A673 (cell line): ENCODE data around the gene MYLK. TPM values are rescaled to one million over a fixed set of nuclear protein-coding genes. Genes with fewer than 3 reads are reported as not detected.

Experiments used
- BruUV-seq: library from RNA; stranded (reverse); fragments of 400-500 nt; replicated peaks from 2 replicates; lab custom pipeline; 2021; lab: Mats Ljungman, UMichigan
- CTCF ChIA-PET: fragments of 300-600 bp; sonication (Branson Sonifier 250); formaldehyde crosslinking; loops from one replicate; lab custom pipeline; 2022; ENCODE audit warnings: antibody characterized with exemption; lab: Charles Lee
- POLR2A ChIA-PET: fragments of 300-600 bp; sonication (Branson Sonifier 250); formaldehyde crosslinking; loops from one replicate; lab custom pipeline; 2022; ENCODE audit warnings: antibody characterized with exemption; ENCODE audit not compliant: low non-redundant PET; lab: Charles Lee
- DNase-seq: peaks from one replicate; pipeline ENCODE4 v3.0.0-alpha.2; 2015; ENCODE audit warnings: low spot score
- H3K27ac ChIP-seq: fragments of 200-600 bp; sonication (generic); 2 replicates; pipeline ENCODE4 v1.5.1; 2016; ENCODE audit warnings: mixed run types, low read depth, mild to moderate bottlenecking, mixed read lengths, antibody characterized with exemption, low read length; ENCODE audit not compliant: poor library complexity, severe bottlenecking
- H3K27me3 ChIP-seq: fragments of 200-600 bp; sonication (generic); replicated peaks from 2 replicates; pipeline ENCODE4 v1.6.1; 2017; ENCODE audit warnings: mixed run types, low read depth, mild to moderate bottlenecking, mixed read lengths, antibody characterized with exemption, low read length; ENCODE audit not compliant: insufficient read depth, poor library complexity
- H3K36me3 ChIP-seq: fragments of 200-600 bp; sonication (generic); 2 replicates; pipeline ENCODE4 v1.6.1; 2016; ENCODE audit warnings: mixed run types, mild to moderate bottlenecking, mixed read lengths, antibody characterized with exemption, low read length; ENCODE audit not compliant: insufficient read depth, poor library complexity, severe bottlenecking
- H3K4me1 ChIP-seq: fragments of 200-600 bp; sonication (generic); 2 replicates; pipeline ENCODE4 v1.6.1; 2017; ENCODE audit warnings: mixed run types, mild to moderate bottlenecking, mixed read lengths, antibody characterized with exemption, low read length; ENCODE audit not compliant: insufficient read depth, poor library complexity, severe bottlenecking
- H3K4me3 ChIP-seq: fragments of 200-600 bp; sonication (generic); 2 replicates; pipeline ENCODE4 v1.5.1; 2016; ENCODE audit warnings: low read depth, mixed run types, mild to moderate bottlenecking, mixed read lengths, low read length; ENCODE audit not compliant: poor library complexity, severe bottlenecking
- H3K9me3 ChIP-seq: fragments of 200-600 bp; sonication (generic); 2 replicates; pipeline ENCODE4 v1.6.1; 2016; ENCODE audit warnings: mixed run types, low read depth, mild to moderate bottlenecking, mixed read lengths, antibody characterized with exemption, low read length; ENCODE audit not compliant: poor library complexity, severe bottlenecking
- EZH2 ChIP-seq: fragments of 200-600 bp; sonication (generic); IDR thresholded peaks from 2 replicates; pipeline ENCODE4 v1.6.1; 2017; ENCODE audit warnings: borderline replicate concordance, low read depth, mild to moderate bottlenecking, mixed read lengths, antibody characterized with exemption, low read length; ENCODE audit not compliant: poor library complexity, severe bottlenecking
- intact Hi-C: fragments of 100-400 bp; cut with micrococcal nuclease; formaldehyde crosslinking; loops from one replicate; pipeline ENCODE4 v1.10.0; 2022; ENCODE audit not compliant: unreplicated experiment
- total RNA-seq: library from RNA; stranded (reverse); gene quantifications from 2 replicates; pipeline ENCODE4 v1.2.3, GENCODE V29; 2021
- TF ChIP-seq, protein P1 (sequence below): fragments of 300-800, 200-600 bp; sonication (generic); conservative IDR thresholded peaks from 2 replicates; pipeline ENCODE4 v1.5.1; 2017; ENCODE audit warnings: low read depth, mild to moderate bottlenecking, antibody characterized with exemption, low read length, moderate library complexity, mixed read lengths

The MYLK gene
- total RNA-seq, 1 experiment from 2014 or later, result 3.9 TPM

DNA sequence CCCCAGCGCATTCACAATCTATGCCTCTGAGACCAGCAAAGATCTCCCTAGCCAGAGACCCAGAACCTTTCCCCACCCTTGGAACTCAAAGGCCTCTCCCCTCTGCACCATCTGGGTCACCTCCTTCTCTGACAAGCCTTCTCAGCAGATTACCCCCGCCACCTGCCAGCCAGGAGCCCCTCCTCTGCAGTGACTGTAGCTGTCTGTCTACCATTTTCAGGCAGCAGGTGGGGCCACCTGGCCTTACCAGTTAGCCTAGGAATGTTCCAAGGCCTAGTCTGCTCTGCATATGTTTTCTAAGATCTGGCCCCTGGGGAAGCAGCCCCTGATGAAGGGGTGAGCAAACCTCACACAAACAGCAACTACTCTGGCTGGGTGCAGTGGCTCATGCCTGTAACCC lies 2.4 kb downstream of the MYLK start:
- POLR2A ChIA-PET, result no interaction called here
- DNase-seq, result no peak

DNA sequence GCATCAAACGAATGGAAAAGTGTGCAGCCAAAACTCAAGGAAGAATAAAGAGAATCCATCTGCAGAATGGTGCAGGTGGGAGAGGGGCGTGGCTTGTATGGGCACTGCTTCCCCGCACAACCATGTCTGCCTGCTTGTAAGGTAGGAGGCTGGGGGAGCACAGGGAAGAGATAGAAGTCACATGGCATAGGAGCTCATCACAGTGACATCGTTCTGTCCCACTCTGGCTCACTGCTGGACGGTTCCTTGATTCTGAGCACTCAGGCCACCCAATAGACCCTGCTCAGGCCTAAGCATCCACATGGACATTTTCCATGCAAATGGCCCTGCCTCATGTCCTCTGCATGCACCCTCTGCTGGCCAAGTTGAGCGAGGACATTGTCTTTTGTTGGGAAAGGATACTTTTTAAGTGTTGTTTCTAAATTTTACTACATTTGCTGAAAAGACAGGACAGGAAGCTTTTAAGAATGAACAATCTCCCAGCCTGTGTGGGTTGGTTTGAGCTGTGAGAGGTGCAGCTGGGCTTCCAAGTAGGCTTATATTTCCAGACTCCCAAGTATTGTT lies 3.1 kb downstream of the MYLK start:
- Histone ChIP-seq H3K9me3 (no peaks in the 10 kb centered on the region), H3K4me1 (no peaks in the 10 kb centered on the region), H3K27me3 (peaks cover 21% of the 10 kb centered on the region), H3K36me3 (no peaks in the 10 kb centered on the region), H3K4me3 (no peak overlapping the region), H3K27ac (no peak overlapping the region)
- no peak for TF ChIP-seq EZH2
- TF ChIP-seq, protein P1, sequence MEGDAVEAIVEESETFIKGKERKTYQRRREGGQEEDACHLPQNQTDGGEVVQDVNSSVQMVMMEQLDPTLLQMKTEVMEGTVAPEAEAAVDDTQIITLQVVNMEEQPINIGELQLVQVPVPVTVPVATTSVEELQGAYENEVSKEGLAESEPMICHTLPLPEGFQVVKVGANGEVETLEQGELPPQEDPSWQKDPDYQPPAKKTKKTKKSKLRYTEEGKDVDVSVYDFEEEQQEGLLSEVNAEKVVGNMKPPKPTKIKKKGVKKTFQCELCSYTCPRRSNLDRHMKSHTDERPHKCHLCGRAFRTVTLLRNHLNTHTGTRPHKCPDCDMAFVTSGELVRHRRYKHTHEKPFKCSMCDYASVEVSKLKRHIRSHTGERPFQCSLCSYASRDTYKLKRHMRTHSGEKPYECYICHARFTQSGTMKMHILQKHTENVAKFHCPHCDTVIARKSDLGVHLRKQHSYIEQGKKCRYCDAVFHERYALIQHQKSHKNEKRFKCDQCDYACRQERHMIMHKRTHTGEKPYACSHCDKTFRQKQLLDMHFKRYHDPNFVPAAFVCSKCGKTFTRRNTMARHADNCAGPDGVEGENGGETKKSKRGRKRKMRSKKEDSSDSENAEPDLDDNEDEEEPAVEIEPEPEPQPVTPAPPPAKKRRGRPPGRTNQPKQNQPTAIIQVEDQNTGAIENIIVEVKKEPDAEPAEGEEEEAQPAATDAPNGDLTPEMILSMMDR, result peak; percentile 62
- BruUV-seq, result no TSS peak
- intact Hi-C loops, result no loop called here
- DNase-seq, result peak; percentile 58
- ChIA-PET CTCF (no interaction called here), POLR2A (no interaction called here)

More for the DNA sequence above, 2.4 kb downstream of the MYLK start:
- no peak for TF ChIP-seq EZH2
- Histone ChIP-seq H3K36me3 (no peaks in the 10 kb centered on the region), H3K4me3 (no peak overlapping the region), H3K4me1 (no peaks in the 10 kb centered on the region), H3K27ac (no peak overlapping the region), H3K27me3 (peaks cover 22% of the 10 kb centered on the region), H3K9me3 (no peaks in the 10 kb centered on the region)
- no TSS peak for BruUV-seq
- CTCF ChIA-PET, result no interaction called here
- intact Hi-C loops, result no loop called here

GRCh38 chr3:123878807-123879206 lies 5.3 kb downstream of the MYLK start:
- Histone ChIP-seq H3K4me1 (no peaks in the 10 kb centered on the region), H3K36me3 (no peaks in the 10 kb centered on the region), H3K4me3 (no peak overlapping the region), H3K27me3 (peaks cover 4% of the 10 kb centered on the region), H3K9me3 (no peaks in the 10 kb centered on the region), H3K27ac (no peak overlapping the region)
- intact Hi-C loops, result no loop called here
- no peak for TF ChIP-seq EZH2
- TF ChIP-seq, protein P1, result no peak
- DNase-seq, result no peak
- ChIA-PET POLR2A (no interaction called here), CTCF (no interaction called here)
- no TSS peak for BruUV-seq

DNA sequence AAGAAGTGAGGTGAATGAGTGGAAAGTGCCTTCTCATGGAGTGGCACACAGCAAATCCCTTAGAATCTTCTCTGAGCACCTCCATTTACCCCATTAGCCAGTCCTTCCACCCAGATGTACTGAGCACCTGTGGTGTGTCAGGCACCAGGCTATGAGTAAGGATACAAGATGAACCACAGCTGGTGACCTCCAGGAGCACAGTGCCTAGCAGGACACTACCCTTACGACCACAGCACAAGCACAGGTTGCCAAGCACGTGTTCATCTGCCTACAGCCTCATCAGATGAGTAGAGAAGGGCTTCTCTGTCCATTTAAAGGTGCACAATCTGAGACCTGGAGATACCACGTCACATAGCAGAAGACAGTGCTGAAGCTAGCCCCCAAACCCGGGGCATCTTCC lies 6.2 kb downstream of the MYLK start:
- intact Hi-C loops, result no loop called here
- Histone ChIP-seq H3K27me3 (no peaks in the 10 kb centered on the region), H3K36me3 (no peaks in the 10 kb centered on the region), H3K4me1 (no peaks in the 10 kb centered on the region), H3K4me3 (no peak overlapping the region), H3K9me3 (no peaks in the 10 kb centered on the region), H3K27ac (no peak overlapping the region)
- no TSS peak for BruUV-seq
- no peak for TF ChIP-seq EZH2
- TF ChIP-seq, protein P1, result no peak
- CTCF ChIA-PET, result no interaction called here
- DNase-seq, result no peak
- POLR2A ChIA-PET, result no interaction called here
